Neuronal stem cell (in vitro differentiated cells): ENCODE results near the gene ZNF12.

Experiments
- DNase-seq: peaks from one replicate; pipeline ENCODE4 v3.0.0-alpha.2; 2013; ENCODE audit warnings: low spot score
- H2AFZ ChIP-seq: one replicate; pipeline ENCODE4 v1.6.1; 2013; ENCODE audit warnings: mild to moderate bottlenecking, low read length, inconsistent platforms
- H2AK5ac ChIP-seq: 2 replicates; pipeline ENCODE4 v1.6.1; 2013; ENCODE audit warnings: low read depth, mild to moderate bottlenecking, inconsistent platforms, low read length, moderate library complexity, mixed read lengths
- H2BK120ac ChIP-seq: 2 replicates; pipeline ENCODE4 v1.6.1; 2013; ENCODE audit warnings: low read depth, mild to moderate bottlenecking, inconsistent platforms, low read length, moderate library complexity, mixed read lengths
- H2BK12ac ChIP-seq: one replicate; pipeline ENCODE4 v1.6.1; 2013; ENCODE audit warnings: low read length, inconsistent platforms
- H2BK15ac ChIP-seq: 2 replicates; pipeline ENCODE4 v1.6.1; 2013; ENCODE audit warnings: mild to moderate bottlenecking, low read length, inconsistent platforms, mixed read lengths
- H2BK5ac ChIP-seq: one replicate; pipeline ENCODE4 v1.6.1; 2013; ENCODE audit warnings: inconsistent platforms, mild to moderate bottlenecking, low read length, moderate library complexity
- H3K14ac ChIP-seq: one replicate; pipeline ENCODE4 v1.6.1; 2013; ENCODE audit warnings: low read length, inconsistent platforms
- H3K18ac ChIP-seq: 2 replicates; pipeline ENCODE4 v1.6.1; 2013; ENCODE audit warnings: low read length, inconsistent platforms
- H3K23ac ChIP-seq: 2 replicates; pipeline ENCODE4 v1.6.1; 2013; ENCODE audit warnings: low read depth, mild to moderate bottlenecking, mixed read lengths, low read length, inconsistent platforms; ENCODE audit not compliant: poor library complexity
- H3K27ac ChIP-seq: replicated peaks from 3 replicates; pipeline ENCODE4 v1.5.1; 2013; ENCODE audit warnings: low read length, inconsistent platforms
- H3K27me3 ChIP-seq, 3 experiments: 2 replicates each; pipeline ENCODE4 v1.6.1; 2013; ENCODE audit warnings: low read length in 3 of 3, mild to moderate bottlenecking in 2 of 3, inconsistent platforms in 1 of 3, low read depth in 1 of 3, mixed read lengths in 1 of 3, moderate library complexity in 1 of 3; ENCODE audit not compliant: control insufficient read depth in 3 of 3, insufficient read depth in 3 of 3
- H3K36me3 ChIP-seq, 2 donors: replicated peaks in 1 of 2; 2 replicates each; pipeline ENCODE4 v1.6.1; 2013; ENCODE audit warnings: low read length in 2 of 2; ENCODE audit not compliant: control insufficient read depth in 2 of 2, insufficient read depth in 2 of 2
- H3K4ac ChIP-seq: 2 replicates; pipeline ENCODE4 v1.6.1; 2013; ENCODE audit warnings: inconsistent platforms, mild to moderate bottlenecking, low read length, moderate library complexity
- H3K4me1 ChIP-seq, 2 donors: 1 replicate in 1 of 2; 2 replicates in 1 of 2; pipeline ENCODE4 v1.6.1; 2013; ENCODE audit warnings: low read length in 2 of 2, low read depth in 1 of 2; ENCODE audit not compliant: control insufficient read depth in 2 of 2, insufficient read depth in 1 of 2
- H3K4me2 ChIP-seq: one replicate; pipeline ENCODE4 v1.6.1; 2013; ENCODE audit warnings: mild to moderate bottlenecking, low read length, inconsistent platforms; ENCODE audit not compliant: insufficient read depth, poor library complexity, severe bottlenecking
- H3K4me3 ChIP-seq, 2 donors: 2 replicates each; pipeline ENCODE4 v1.5.1; 2013; ENCODE audit warnings: low read length in 2 of 2, mild to moderate bottlenecking in 2 of 2, inconsistent platforms in 1 of 2, moderate library complexity in 1 of 2
- H3K79me1 ChIP-seq: one replicate; pipeline ENCODE4 v1.6.1; 2013; ENCODE audit warnings: low read depth, mild to moderate bottlenecking, inconsistent platforms, low read length, moderate library complexity
- H3K9ac ChIP-seq: one replicate; pipeline ENCODE4 v1.6.1; 2013; ENCODE audit warnings: mild to moderate bottlenecking, low read depth, low read length, inconsistent platforms; ENCODE audit not compliant: poor library complexity
- H3K9me3 ChIP-seq, 2 donors: replicated peaks in 1 of 2; 2 replicates each; pipeline versions ENCODE3 to v1.6.1; 2013; ENCODE audit warnings: low read length in 2 of 2, mild to moderate bottlenecking in 2 of 2, inconsistent platforms in 1 of 2, low read depth in 1 of 2, mixed read lengths in 1 of 2, moderate library complexity in 1 of 2; ENCODE audit not compliant: control insufficient read depth in 2 of 2, insufficient read depth in 1 of 2
- H4K8ac ChIP-seq: one replicate; pipeline ENCODE4 v1.6.1; 2013; ENCODE audit warnings: low read depth, mild to moderate bottlenecking, inconsistent platforms, low read length, moderate library complexity
- H4K91ac ChIP-seq: one replicate; pipeline ENCODE4 v1.6.1; 2013; ENCODE audit warnings: low read length, low read depth, mild to moderate bottlenecking, inconsistent platforms; ENCODE audit not compliant: poor library complexity
- WGBS, 2 donors: extraction: QIAGEN DNeasy Blood & Tissue Kit; methylation state at CpG; one replicate each; pipeline ENCODE4 v1.1.7; 2013; ENCODE audit warnings: missing lambda C conversion rate in 2 of 2, mixed read lengths in 1 of 2; ENCODE audit not compliant: insufficient read length in 2 of 2, insufficient replicate concordance in 1 of 2; ENCODE audit errors: extremely low coverage in 2 of 2; 5-methylcytosine and 5-hydroxymethylcytosine counted together

The ZNF12 gene

DNA sequence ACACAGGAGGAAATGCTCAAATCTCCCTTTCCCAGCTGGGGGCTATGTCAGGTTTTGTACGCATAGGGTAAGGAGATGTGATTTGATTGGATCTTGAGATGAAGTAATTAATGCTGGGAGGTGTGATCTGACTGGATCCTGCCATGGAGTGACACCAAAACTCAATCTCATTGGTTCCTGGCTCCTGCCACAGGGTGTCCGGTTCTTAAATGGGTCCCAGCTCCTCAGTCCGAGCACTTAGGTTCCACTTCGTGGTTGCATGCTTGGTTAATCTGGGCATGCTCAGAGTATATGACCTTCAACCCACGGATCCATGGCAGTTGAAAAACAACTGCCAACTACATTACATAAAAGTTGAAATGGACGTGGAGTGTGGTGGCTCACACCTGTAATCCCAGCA, 3.1 kb upstream of the ZNF12 start:
- no peak overlapping the region for H3K4me3 ChIP-seq
- no peak overlapping the region for H4K91ac ChIP-seq
- no peak for DNase-seq
- no CpG with 5 or more reads among the region's 6 CpGs for WGBS, 2 donors
- no peak overlapping the region for H3K14ac ChIP-seq
- no peak overlapping the region for H4K8ac ChIP-seq
- H3K79me1 ChIP-seq, result peaks cover 12% of the 10 kb centered on the region
- no peak overlapping the region for H3K4ac ChIP-seq
- H3K9ac ChIP-seq, result no peak overlapping the region
- peaks cover 5 to 6% of the 10 kb centered on the region in 2 donors for H3K9me3 ChIP-seq
- no peak overlapping the region for H3K18ac ChIP-seq
- no peak overlapping the region for H2AK5ac ChIP-seq
- H2BK15ac ChIP-seq, result no peak overlapping the region
- no peak overlapping the region for H3K27ac ChIP-seq
- no peak overlapping the region for H3K23ac ChIP-seq
- no peak overlapping the region for H2AFZ ChIP-seq
- no peak overlapping the region for H2BK120ac ChIP-seq
- peaks cover 0 to 1% of the 10 kb centered on the region in 2 donors for H3K4me1 ChIP-seq
- no peak overlapping the region for H2BK5ac ChIP-seq
- no peaks in the 10 kb centered on the region for H3K27me3 ChIP-seq
- H2BK12ac ChIP-seq, result no peak overlapping the region
- H3K4me2 ChIP-seq, result no peak overlapping the region
- peaks cover 3 to 5% of the 10 kb centered on the region in 2 donors for H3K36me3 ChIP-seq

DNA sequence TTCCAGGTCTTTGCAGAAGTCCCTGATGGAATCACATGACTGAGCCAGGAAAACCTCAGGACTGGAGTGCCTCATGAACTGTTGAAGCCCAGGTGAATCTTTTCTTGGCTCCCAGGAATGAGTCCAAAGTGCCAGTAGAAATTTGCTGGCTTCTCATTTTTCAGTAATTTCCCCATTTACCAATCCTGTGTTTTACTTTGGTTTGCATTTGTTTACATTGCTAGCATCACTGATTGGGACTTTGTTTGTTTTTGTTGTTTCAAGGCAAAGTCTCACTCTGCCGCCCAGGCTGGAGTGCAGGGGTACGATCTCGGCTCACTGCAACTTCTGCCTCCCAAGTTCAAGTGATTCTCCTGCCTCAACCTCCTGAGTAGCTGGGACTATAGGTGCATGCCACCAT, 1.6 kb upstream of the ZNF12 start:
- H4K8ac ChIP-seq, result no peak overlapping the region
- no peak overlapping the region for H3K4me2 ChIP-seq
- no peak overlapping the region for H2AK5ac ChIP-seq
- no peak overlapping the region for H3K4ac ChIP-seq
- no peak overlapping the region for H2BK12ac ChIP-seq
- H3K14ac ChIP-seq, result no peak overlapping the region
- H2BK15ac ChIP-seq, result no peak overlapping the region
- H3K36me3 ChIP-seq, result peaks cover 11 to 20% of the 10 kb centered on the region in 2 donors
- H3K23ac ChIP-seq, result no peak overlapping the region
- no peaks in the 10 kb centered on the region for H3K27me3 ChIP-seq
- no peak overlapping the region for H4K91ac ChIP-seq
- peaks cover 14 to 18% of the 10 kb centered on the region in 2 donors for H3K9me3 ChIP-seq
- H3K18ac ChIP-seq, result no peak overlapping the region
- H2AFZ ChIP-seq, result no peak overlapping the region
- no peak overlapping the region for H3K9ac ChIP-seq
- no peak overlapping the region for H3K4me3 ChIP-seq
- no peak overlapping the region for H2BK120ac ChIP-seq
- DNase-seq, result no peak
- H3K4me1 ChIP-seq, result peaks cover 0 to 3% of the 10 kb centered on the region in 2 donors
- H3K79me1 ChIP-seq, result peaks cover 18% of the 10 kb centered on the region
- H2BK5ac ChIP-seq, result no peak overlapping the region
- WGBS, 2 donors, result no CpG with 5 or more reads among the region's 3 CpGs
- H3K27ac ChIP-seq, result no peak overlapping the region

GRCh38 chr7:6705959-6706665, 635 bp downstream of the ZNF12 start:
- H2AFZ ChIP-seq, result peak overlapping the region; percentile 95
- peak overlapping the region; percentile 81 for H3K18ac ChIP-seq
- no peaks in the 10 kb centered on the region for H3K27me3 ChIP-seq
- H2BK12ac ChIP-seq, result no peak overlapping the region
- peaks cover 0 to 3% of the 10 kb centered on the region in 2 donors for H3K4me1 ChIP-seq
- H3K9me3 ChIP-seq, result peaks cover 30 to 36% of the 10 kb centered on the region in 2 donors
- H3K4me2 ChIP-seq, result peak overlapping the region; percentile 78
- peaks cover 21% of the 10 kb centered on the region for H3K79me1 ChIP-seq
- H2BK15ac ChIP-seq, result no peak overlapping the region
- H3K4ac ChIP-seq, result no peak overlapping the region
- no CpG with 5 or more reads among the region's 47 CpGs for WGBS, 2 donors
- peak overlapping the region; percentile 1 for H2BK5ac ChIP-seq
- H3K4me3 ChIP-seq, result peak overlapping the region; percentile 95 to 98
- peak overlapping the region; percentile 96 for H3K9ac ChIP-seq
- no peak overlapping the region for H2BK120ac ChIP-seq
- H2AK5ac ChIP-seq, result peak overlapping the region; percentile 94
- H3K36me3 ChIP-seq, result peaks cover 23 to 39% of the 10 kb centered on the region in 2 donors
- no peak for DNase-seq
- H4K91ac ChIP-seq, result peak overlapping the region; percentile 43
- H3K27ac ChIP-seq, result no peak overlapping the region
- H3K23ac ChIP-seq, result peak overlapping the region; percentile 95
- no peak overlapping the region for H4K8ac ChIP-seq
- no peak overlapping the region for H3K14ac ChIP-seq

DNA sequence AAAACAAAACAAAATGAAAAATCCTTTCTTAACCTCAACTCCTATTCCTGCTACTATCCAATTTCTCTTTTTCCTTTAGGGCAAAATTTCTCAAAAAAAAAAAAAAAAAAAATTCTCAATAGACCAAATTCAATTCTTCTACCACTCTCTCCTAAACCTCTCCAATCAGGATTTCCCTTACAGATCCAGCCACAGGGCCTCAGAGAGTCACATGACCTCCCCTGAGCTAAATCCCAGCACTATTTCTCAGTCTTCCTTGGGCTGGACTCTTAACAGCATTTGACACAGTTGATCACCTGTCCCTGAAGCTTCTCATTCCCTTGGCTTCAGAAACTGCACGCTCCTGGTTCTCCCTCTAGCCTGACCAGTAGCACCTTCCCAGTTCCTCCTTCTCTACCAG, 4.9 kb downstream of the ZNF12 start:
- H2BK15ac ChIP-seq, result no peak overlapping the region
- H2AK5ac ChIP-seq, result no peak overlapping the region
- no peaks in the 10 kb centered on the region for H3K27me3 ChIP-seq
- H3K14ac ChIP-seq, result no peak overlapping the region
- no CpG with 5 or more reads among the region's 1 CpG for WGBS, 2 donors
- DNase-seq, result no peak
- no peak overlapping the region for H3K18ac ChIP-seq
- no peak overlapping the region for H4K8ac ChIP-seq
- H3K23ac ChIP-seq, result no peak overlapping the region
- peaks cover 51 to 79% of the 10 kb centered on the region in 2 donors for H3K36me3 ChIP-seq
- H3K9ac ChIP-seq, result no peak overlapping the region
- peaks cover 56 to 75% of the 10 kb centered on the region in 2 donors for H3K9me3 ChIP-seq
- H3K4me3 ChIP-seq, result peak overlapping the region in 1 of 2 donors; percentile 64
- no peak overlapping the region for H2BK120ac ChIP-seq
- H2BK5ac ChIP-seq, result no peak overlapping the region
- H3K4me1 ChIP-seq, result peaks cover 0 to 1% of the 10 kb centered on the region in 2 donors
- no peak overlapping the region for H2AFZ ChIP-seq
- no peak overlapping the region for H3K27ac ChIP-seq
- H2BK12ac ChIP-seq, result no peak overlapping the region
- H3K4ac ChIP-seq, result no peak overlapping the region
- no peak overlapping the region for H4K91ac ChIP-seq
- peaks cover 24% of the 10 kb centered on the region for H3K79me1 ChIP-seq
- H3K4me2 ChIP-seq, result no peak overlapping the region
